HCT116 (cell line): ENCODE data around the gene KLHL40. TPM values are rescaled to one million over a fixed set of nuclear protein-coding genes. Genes with fewer than 3 reads are reported as not detected.

Experiments
- ATAC-seq: fragments of 200-7000 bp; cut with Tn5 transposase; 2 replicates; pipeline ENCODE4 v1.9.1; 2020; ENCODE audit warnings: mild to moderate bottlenecking, moderate library complexity
- BruUV-seq: library from RNA; stranded (reverse); fragments of 400-500 nt; replicated peaks from 2 replicates; lab custom pipeline; 2021; lab: Mats Ljungman, UMichigan
- CTCF ChIA-PET: fragments of 300-600 bp; sonication (Branson Sonifier 250); formaldehyde crosslinking; loops from one replicate; lab custom pipeline; 2021; ENCODE audit warnings: antibody characterized with exemption; lab: Charles Lee
- POLR2A ChIA-PET: fragments of 300-600, 350-600 bp; sonication (Branson Sonifier 250); formaldehyde crosslinking; loops from one replicate; lab custom pipeline; 2021; ENCODE audit warnings: antibody characterized with exemption; lab: Charles Lee
- RAD21 ChIA-PET, 2 experiments: fragments of 300-600 bp; sonication (Branson Sonifier 250); formaldehyde crosslinking; loops; one replicate each; lab custom pipeline; 2023; ENCODE audit warnings: low total read pairs in 2 of 2; ENCODE audit not compliant: uncharacterized antibody in 2 of 2, unreplicated experiment in 2 of 2, low non-redundant PET in 1 of 2; lab: Charles Lee
- DNase-seq: peaks from one replicate; pipeline ENCODE4 v3.0.0-alpha.2; 2010; ENCODE audit warnings: low read depth, low spot score
- H2AFZ ChIP-seq: fragments of 200-600 bp; shearing (Covaris generic), sonication (generic); 2 replicates; pipeline ENCODE4 v1.6.1; 2017; ENCODE audit warnings: low read depth, mixed run types, mixed read lengths, antibody characterized with exemption, low read length; ENCODE audit not compliant: poor library complexity, severe bottlenecking
- H3K27ac ChIP-seq: 2 replicates; pipeline ENCODE4 v1.5.1; 2012; ENCODE audit warnings: low read depth, low read length
- H3K27me3 ChIP-seq: fragments of 200-600 bp; sonication (generic); 2 replicates; pipeline ENCODE4 v1.6.1; 2016; ENCODE audit warnings: mixed run types, low read length, mixed read lengths; ENCODE audit not compliant: insufficient read depth
- H3K36me3 ChIP-seq, 2 experiments: fragments of 200-500 bp in 1 of 2; fragments of 200-600 bp in 1 of 2; sonication (Bioruptor generic) in 1 of 2; sonication (generic) in 1 of 2; 2 replicates each; pipeline versions ENCODE4 v1.5.1 to v1.6.1; 2014 to 2016; ENCODE audit warnings: low read length in 2 of 2, inconsistent platforms in 1 of 2, mixed read lengths in 1 of 2, mixed run types in 1 of 2; ENCODE audit not compliant: insufficient read depth in 2 of 2, control insufficient read depth in 1 of 2
- H3K4me1 ChIP-seq, 2 experiments: fragments of 200-600 bp in 1 of 2; sonication (generic) in 1 of 2; 2 replicates each; pipeline versions ENCODE4 v1.5.1 to v1.6.1; 2012 to 2017; ENCODE audit warnings: low read length in 2 of 2, inconsistent platforms in 1 of 2, mild to moderate bottlenecking in 1 of 2, mixed read lengths in 1 of 2, mixed run types in 1 of 2, moderate library complexity in 1 of 2; ENCODE audit not compliant: insufficient read depth in 2 of 2, control insufficient read depth in 1 of 2
- H3K4me2 ChIP-seq: fragments of 200-600 bp; sonication (generic); 2 replicates; pipeline ENCODE4 v1.6.1; 2017; ENCODE audit warnings: mixed run types, low read length, mixed read lengths
- H3K4me3 ChIP-seq, 2 experiments: fragments of 200-600 bp in 1 of 2; sonication (generic) in 1 of 2; replicated peaks in 1 of 2; 2 replicates each; pipeline ENCODE4 v1.5.1; 2011 to 2016; ENCODE audit warnings: low read length in 2 of 2, control low read depth in 1 of 2, low read depth in 1 of 2, mild to moderate bottlenecking in 1 of 2, mixed read lengths in 1 of 2, mixed run types in 1 of 2
- H3K79me2 ChIP-seq: fragments of 200-600 bp; sonication (generic); 2 replicates; pipeline ENCODE4 v1.6.1; 2017; ENCODE audit warnings: mild to moderate bottlenecking, mixed run types, low read length, moderate library complexity, mixed read lengths; ENCODE audit not compliant: insufficient read depth
- H3K9ac ChIP-seq: fragments of 200-600 bp; sonication (generic); 2 replicates; pipeline ENCODE4 v1.6.1; 2016; ENCODE audit warnings: low read length, mixed read lengths
- H3K9me2 ChIP-seq: fragments of 200-600 bp; sonication (generic), shearing (Covaris generic); 2 replicates; pipeline ENCODE4 v1.6.1; 2017; ENCODE audit warnings: mixed run types, mild to moderate bottlenecking, moderate library complexity; ENCODE audit not compliant: insufficient read depth
- H3K9me3 ChIP-seq, 2 experiments: fragments of 200-500 bp in 1 of 2; fragments of 200-600 bp in 1 of 2; sonication (Bioruptor generic) in 1 of 2; sonication (generic) in 1 of 2; 2 replicates each; pipeline ENCODE4 v1.6.1; 2014 to 2017; ENCODE audit warnings: low read length in 2 of 2, mixed read lengths in 2 of 2, inconsistent platforms in 1 of 2, low read depth in 1 of 2, mild to moderate bottlenecking in 1 of 2, mixed run types in 1 of 2, moderate library complexity in 1 of 2; ENCODE audit not compliant: control insufficient read depth in 1 of 2, insufficient read depth in 1 of 2
- H4K20me1 ChIP-seq: fragments of 200-600 bp; sonication (generic), shearing (Covaris generic); 2 replicates; pipeline ENCODE4 v1.6.1; 2017; ENCODE audit warnings: mixed run types, mild to moderate bottlenecking, moderate library complexity; ENCODE audit not compliant: insufficient read depth
- CBX3 ChIP-seq: IDR thresholded peaks from 2 replicates; pipeline ENCODE4 v1.6.1; 2012; ENCODE audit warnings: low read depth
- CTCF ChIP-seq, 3 experiments: fragments of 200-600 bp in 1 of 3; sonication (generic) in 1 of 3; IDR thresholded peaks in 2 of 3; conservative IDR thresholded peaks in 1 of 3; 2 replicates each; pipeline ENCODE4 v1.5.1; 2012 to 2017; ENCODE audit warnings: low read depth in 2 of 3, low read length in 2 of 3, antibody characterized with exemption in 1 of 3, borderline replicate concordance in 1 of 3, control low read depth in 1 of 3, mild to moderate bottlenecking in 1 of 3, mixed read lengths in 1 of 3, mixed run types in 1 of 3, moderate library complexity in 1 of 3; ENCODE audit not compliant: insufficient read depth in 1 of 3
- EGR1 ChIP-seq: IDR thresholded peaks from 2 replicates; pipeline ENCODE4 v1.6.1; 2012; ENCODE audit warnings: low read depth
- ELF1 ChIP-seq: IDR thresholded peaks from 2 replicates; pipeline ENCODE4 v1.6.1; 2012; ENCODE audit warnings: low read depth, borderline replicate concordance
- JUND ChIP-seq: IDR thresholded peaks from 2 replicates; pipeline ENCODE4 v1.6.1; 2012
- POLR2A ChIP-seq: IDR thresholded peaks from 2 replicates; pipeline ENCODE4 v1.7.0; 2011; ENCODE audit warnings: borderline replicate concordance; ENCODE audit not compliant: insufficient read depth, insufficient read length; ENCODE audit errors: extremely low read depth
- RAD21 ChIP-seq: IDR thresholded peaks from 2 replicates; pipeline ENCODE4 v1.6.1; 2012; ENCODE audit warnings: low read depth, mild to moderate bottlenecking
- REST ChIP-seq: IDR thresholded peaks from 2 replicates; pipeline ENCODE4 v1.6.1; 2012; ENCODE audit warnings: low read depth
- SIN3A ChIP-seq: IDR thresholded peaks from 2 replicates; pipeline ENCODE4 v1.6.1; 2012; ENCODE audit warnings: low read depth
- TCF7L2 ChIP-seq: IDR thresholded peaks from 2 replicates; pipeline ENCODE4 v1.7.0; 2011; ENCODE audit warnings: borderline replicate concordance, inconsistent platforms; ENCODE audit not compliant: insufficient read depth, insufficient read length; ENCODE audit errors: extremely low read depth
- YY1 ChIP-seq: IDR thresholded peaks from 2 replicates; pipeline ENCODE4 v1.6.1; 2011; ENCODE audit warnings: low read length, low read depth, moderate library complexity, mild to moderate bottlenecking; ENCODE audit not compliant: insufficient replicate concordance; ENCODE audit errors: extremely low read depth
- ZBTB33 ChIP-seq: IDR thresholded peaks from 2 replicates; pipeline ENCODE4 v1.6.1; 2011; ENCODE audit warnings: mild to moderate bottlenecking, low read length, moderate library complexity; ENCODE audit not compliant: insufficient replicate concordance; ENCODE audit errors: extremely low read depth
- ZFX ChIP-seq: fragments of 450-650 bp; IDR thresholded peaks from 2 replicates; pipeline ENCODE4 v1.6.1; 2017
- intact Hi-C: fragments of 100-400 bp; cut with micrococcal nuclease; formaldehyde crosslinking; loops from 2 replicates; pipeline ENCODE4 v1.10.0; 2022
- total RNA-seq: library from RNA; stranded (reverse); gene quantifications from one replicate; pipeline ENCODE4 v1.2.1, GENCODE V29; 2021; ENCODE audit not compliant: unreplicated experiment

Gene KLHL40
- total RNA-seq, 1 experiment from 2014 or later = not detected

- CTCF ChIA-PET = no interaction called here
These were observed 17.0 kb downstream of the KLHL40 start, which contains the start of gene HHATL for GRCh38 chr3:42702066-42702951. Gene HHATL, minus strand, starts transcription at chr3:42702798. Its CDS starts 1,972 bp downstream, at chr3:42700826.

More at GRCh38 chr3:42702066-42702951, 17.0 kb downstream of the KLHL40 start, which contains the start of gene HHATL:
- ATAC-seq (no peak), DNase-seq (no peak)
- no TSS peak for BruUV-seq
- no peaks in the 10 kb centered on the region for H3K79me2 ChIP-seq
- no peak within 1 kb of the TSS for H3K27ac ChIP-seq
- H3K9me3 ChIP-seq = no peaks in the 10 kb centered on the region
- no peak within 1 kb of the TSS for H3K4me3 ChIP-seq
- H3K27me3 ChIP-seq = no peaks in the 10 kb centered on the region
- no peak within 1 kb of the TSS for H3K9ac ChIP-seq
- intact Hi-C loops = no loop called here
- no peak within 1 kb of the TSS for H2AFZ ChIP-seq
- no peaks in the 10 kb centered on the region for H3K9me2 ChIP-seq
- ChIA-PET RAD21 (no interaction called here), POLR2A (no interaction called here)
- no peak within 1 kb of the TSS for H3K4me2 ChIP-seq
- TF ChIP-seq TCF7L2 (no peak), YY1 (no peak), EGR1 (no peak), SIN3A (no peak), JUND (no peak), ELF1 (no peak), REST (no peak), ZBTB33 (no peak), CTCF (IDR thresholded peaks at IDR 0.05 in 2 of 3, conservative IDR thresholded peaks at IDR 0.05 in 1 of 3; ENCODE audit: borderline replicate concordance in 1 of 3, insufficient read depth in 1 of 3, low read depth in 2 of 3, low read length in 2 of 3) (no peak), CBX3 (no peak), ZFX (no peak), POLR2A (no peak), RAD21 (no peak)
- no peaks in the 10 kb centered on the region for H3K36me3 ChIP-seq
- no peaks in the 10 kb centered on the region for H4K20me1 ChIP-seq
- H3K4me1 ChIP-seq = no peaks in the 10 kb centered on the region
